SK-N-SH (cell line): ENCODE data around the gene MAP4K1.

Experiments
- CHD2 ChIP-seq: fragments of 150-350 bp; IDR thresholded peaks from 2 replicates; pipeline ENCODE4 v1.6.1; 2018; ENCODE audit warnings: low read length; ENCODE audit not compliant: partially characterized antibody
- CTCF ChIP-seq: fragments of 200-600 bp; sonication (generic); IDR thresholded peaks from 2 replicates; pipeline ENCODE4 v1.6.1; 2017; ENCODE audit warnings: antibody characterized with exemption, mild to moderate bottlenecking, moderate library complexity
- EP300 ChIP-seq, 2 experiments: IDR thresholded peaks; 2 replicates each; pipeline versions ENCODE4 v1.4.0 to v1.6.1; 2012; ENCODE audit warnings: borderline replicate concordance in 1 of 2, low read depth in 1 of 2, low read length in 1 of 2
- EZH2phosphoT487 ChIP-seq: fragments of 200-600 bp; sonication (generic); IDR thresholded peaks from 2 replicates; pipeline ENCODE4 v1.6.1; 2017; ENCODE audit warnings: low read depth, mixed run types, mild to moderate bottlenecking, antibody characterized with exemption, moderate library complexity, borderline replicate concordance
- JUND ChIP-seq: IDR thresholded peaks from 2 replicates; pipeline ENCODE4 v1.4.0; 2012
- NFIC ChIP-seq: IDR thresholded peaks from 2 replicates; pipeline ENCODE4 v1.4.0; 2012; ENCODE audit warnings: borderline replicate concordance
- POLR2AphosphoS5 ChIP-seq: IDR thresholded peaks from 2 replicates; pipeline ENCODE4 v1.6.1; 2012; ENCODE audit warnings: low read depth, low read length
- RAD21 ChIP-seq: IDR thresholded peaks from 2 replicates; pipeline ENCODE4 v1.6.1; 2012; ENCODE audit warnings: mild to moderate bottlenecking, low read length
- REST ChIP-seq: IDR thresholded peaks from 2 replicates; pipeline ENCODE4 v1.6.1; 2012; ENCODE audit warnings: mild to moderate bottlenecking, low read depth, low read length, moderate library complexity
- RFX5 ChIP-seq: IDR thresholded peaks from 2 replicates; pipeline ENCODE4 v1.6.1; 2012; ENCODE audit warnings: mild to moderate bottlenecking, improper control_type of control experiment, low read length
- SIN3A ChIP-seq: IDR thresholded peaks from 2 replicates; pipeline ENCODE4 v1.6.1; 2012; ENCODE audit warnings: low read depth, mild to moderate bottlenecking, low read length, moderate library complexity, borderline replicate concordance
- TAF1 ChIP-seq: IDR thresholded peaks from 2 replicates; pipeline ENCODE4 v1.6.1; 2012; ENCODE audit warnings: low read depth, mild to moderate bottlenecking, low read length, moderate library complexity, borderline replicate concordance

- TF ChIP-seq RAD21 (no peak), CTCF (no peak), SIN3A (peak; percentile 48; the same call in 1 of the 2 replicates), POLR2AphosphoS5 (no peak), CHD2 (no peak), TAF1 (no peak), REST (no peak), NFIC (peak; percentile 54; the same call in 1 of the 2 replicates), EP300 (IDR thresholded peaks at IDR 0.05; ENCODE audit: borderline replicate concordance in 1 of 2, low read depth in 1 of 2, low read length in 1 of 2) (peak in 1 of 2 experiments; percentile 66; a peak in 2 of 4 replicates), JUND (peak; percentile 48; the same call in 1 of the 2 replicates), EZH2phosphoT487 (no peak), RFX5 (no peak)
Observed at GRCh38 chr19:38650911-38651584, 33.3 kb upstream of the MAP4K1 start.
